ENCODE results near the gene TNNT3. TPM values are rescaled to one million over a fixed set of nuclear protein-coding genes. Genes with fewer than 3 reads are reported as not detected.

The TNNT3 gene
- total RNA-seq, 4 donors from 2014 or later = 1.9 to 3.3 TPM; not detected in 2

- H3K27me3 ChIP-seq = no peaks in the 10 kb centered on the region
- intact Hi-C loops (cut with DNase I; ENCODE audit: low total_unique reads) (no loop called here), in situ Hi-C loops (cut with MboI; ENCODE audit: low pct_ligation_motif_present in 1 of 4, low pct_unique_long_range_greater_than_20kb in 1 of 4, low sequenced_read_pairs in 3 of 4) (no loop called here)
- TF ChIP-seq POLR2AphosphoS5 (IDR thresholded peaks at IDR 0.05) (no peak), POLR2A (IDR thresholded peaks at IDR 0.05) (no peak), CTCF (IDR thresholded peaks at IDR 0.05) (no peak), EP300 (IDR thresholded peaks at IDR 0.05; ENCODE audit: low read depth) (no peak)
- no peaks in the 10 kb centered on the region for H3K9me3 ChIP-seq
- no peaks in the 10 kb centered on the region for H3K36me3 ChIP-seq
- no peak for DNase-seq
- 82% methylated on average over 20 of the region's 20 CpGs; no CpG with 5 or more reads in 1 of the 2 donors for WGBS, 2 donors (ENCODE audit: low coverage in 1 of 2)
- H3K4me1 ChIP-seq = no peaks in the 10 kb centered on the region
- no peak overlapping the region for H3K27ac ChIP-seq
- no peak overlapping the region for H3K4me3 ChIP-seq
Measured at GRCh38 chr11:1927848-1928469, 8.5 kb downstream of the TNNT3 start.

- no peak overlapping the region for H3K27ac ChIP-seq
- H3K9me3 ChIP-seq = no peaks in the 10 kb centered on the region
- WGBS, 2 donors (ENCODE audit: low coverage in 1 of 2) = 89% methylated on average over 12 of the region's 13 CpGs; no CpG with 5 or more reads in 1 of the 2 donors
- in situ Hi-C loops (cut with MboI; ENCODE audit: low pct_ligation_motif_present in 1 of 4, low pct_unique_long_range_greater_than_20kb in 1 of 4, low sequenced_read_pairs in 3 of 4) = no loop called here
- no peaks in the 10 kb centered on the region for H3K36me3 ChIP-seq
- TF ChIP-seq EP300 (IDR thresholded peaks at IDR 0.05; ENCODE audit: low read depth) = no peak
- no peak for TF ChIP-seq POLR2AphosphoS5 (IDR thresholded peaks at IDR 0.05)
- no peak for TF ChIP-seq CTCF (IDR thresholded peaks at IDR 0.05)
- H3K4me1 ChIP-seq = no peaks in the 10 kb centered on the region
- DNase-seq = no peak
- H3K27me3 ChIP-seq = no peaks in the 10 kb centered on the region
- no peak overlapping the region for H3K4me3 ChIP-seq
- intact Hi-C loops (cut with DNase I; ENCODE audit: low total_unique reads) = no loop called here
Measured at GRCh38 chr11:1928470-1928890, 9.0 kb downstream of the TNNT3 start.

GRCh38 chr11:1928891-1929541, 9.5 kb downstream of the TNNT3 start:
- Histone ChIP-seq H3K27me3 (no peaks in the 10 kb centered on the region), H3K4me1 (no peaks in the 10 kb centered on the region), H3K36me3 (no peaks in the 10 kb centered on the region), H3K9me3 (no peaks in the 10 kb centered on the region), H3K4me3 (no peak overlapping the region), H3K27ac (no peak overlapping the region)
- WGBS, 2 donors (ENCODE audit: low coverage in 1 of 2) = 73 to 92% methylated on average over 2 to 32 of the region's 35 CpGs
- in situ Hi-C loops (cut with MboI; ENCODE audit: low pct_ligation_motif_present in 1 of 4, low pct_unique_long_range_greater_than_20kb in 1 of 4, low sequenced_read_pairs in 3 of 4) (no loop called here), intact Hi-C loops (cut with DNase I; ENCODE audit: low total_unique reads) (no loop called here)
- no peak for DNase-seq
- TF ChIP-seq POLR2AphosphoS5 (IDR thresholded peaks at IDR 0.05) (no peak), EP300 (IDR thresholded peaks at IDR 0.05; ENCODE audit: low read depth) (no peak), CTCF (IDR thresholded peaks at IDR 0.05) (no peak), POLR2A (IDR thresholded peaks at IDR 0.05) (no peak)

- TF ChIP-seq EP300 (IDR thresholded peaks at IDR 0.05; ENCODE audit: low read depth) (no peak), CTCF (IDR thresholded peaks at IDR 0.05) (no peak), POLR2A (IDR thresholded peaks at IDR 0.05) (no peak), POLR2AphosphoS5 (IDR thresholded peaks at IDR 0.05) (no peak)
- DNase-seq = no peak
- no peaks in the 10 kb centered on the region for H3K9me3 ChIP-seq
- intact Hi-C loops (cut with DNase I; ENCODE audit: low total_unique reads) = no loop called here
- in situ Hi-C loops (cut with MboI; ENCODE audit: low pct_ligation_motif_present in 1 of 4, low pct_unique_long_range_greater_than_20kb in 1 of 4, low sequenced_read_pairs in 3 of 4) = no loop called here
- no peak overlapping the region for H3K4me3 ChIP-seq
- H3K27ac ChIP-seq = no peak overlapping the region
- H3K36me3 ChIP-seq = no peaks in the 10 kb centered on the region
- no peaks in the 10 kb centered on the region for H3K4me1 ChIP-seq
- 75 to 81% methylated on average over 1 to 25 of the region's 25 CpGs for WGBS, 2 donors (ENCODE audit: low coverage in 1 of 2)
- no peaks in the 10 kb centered on the region for H3K27me3 ChIP-seq
Measured at GRCh38 chr11:1929621-1930461, 10.3 kb downstream of the TNNT3 start.
